ENCODE measurements around the gene APBB2. TPM values are rescaled to one million over a fixed set of nuclear protein-coding genes. Genes with fewer than 3 reads are reported as not detected.

Gene APBB2
- total RNA-seq (2014; rRNA removed; shearing (Covaris generic)) (61.0 and 83.8 TPM in 2 replicates), polyA plus RNA-seq (2016; fragmentation: Nextera tagmentation; extraction: Ambion mirVana) (22.0 and 24.1 TPM in 2 replicates)

GRCh38 chr4:41214136-41214824 is at the start of gene APBB2:
Gene APBB2 (minus strand): TSS chr4:41214542. CDS start chr4:41033254, 181,288 bp downstream.
- H3K4me1 ChIP-seq (ENCODE audit: insufficient read depth), result peaks cover 15% of the 10 kb centered on the region
- peak within 1 kb of the TSS; percentile 80 for H2AFZ ChIP-seq
- DNase-seq, result peak; percentile 98
- 0 to 1% methylated on average over 45 to 56 of the region's 71 CpGs for WGBS, 2 experiments (ENCODE audit: low coverage in 1 of 2, low lambda C conversion rate in 2 of 2, missing lambda C conversion rate in 2 of 2)
- H3K4me3 ChIP-seq, result peak within 1 kb of the TSS; percentile 87
- no peaks in the 10 kb centered on the region for H3K36me3 ChIP-seq (ENCODE audit: low read depth)
- no peak for TF ChIP-seq EZH2 (IDR thresholded peaks at IDR 0.05; ENCODE audit: insufficient read depth, poor library complexity, severe bottlenecking)
- TF ChIP-seq EZH2phosphoT487 (IDR thresholded peaks at IDR 0.05; ENCODE audit: insufficient read depth, low read depth), result no peak
- peak within 1 kb of the TSS; percentile 98 for H3K4me2 ChIP-seq (ENCODE audit: unreplicated experiment)
- H3K9ac ChIP-seq, result peak within 1 kb of the TSS; percentile 77
- in situ Hi-C loops (cut with MboI), result loop anchor here (10.0 kb wide), 2 partner anchors 239 to 289 kb away; no protein-coding TSS in a partner anchor
- no peaks in the 10 kb centered on the region for H3K9me2 ChIP-seq (ENCODE audit: insufficient read depth)
- H3F3A ChIP-seq (ENCODE audit: insufficient read depth), result peaks cover 22% of the 10 kb centered on the region
- H3K27me3 ChIP-seq (replicated peaks; ENCODE audit: insufficient read depth), result no peaks in the 10 kb centered on the region
- no peaks in the 10 kb centered on the region for H3K9me3 ChIP-seq (ENCODE audit: low read depth)
- H4K20me1 ChIP-seq (ENCODE audit: insufficient read depth), result no peaks in the 10 kb centered on the region
- peak within 1 kb of the TSS; percentile 7; the same call in 1 of the 2 replicates for H3K27ac ChIP-seq
- peaks cover 45% of the 10 kb centered on the region for H3K79me2 ChIP-seq (ENCODE audit: insufficient read depth)

GRCh38 chr4:41262198-41262597 is 47.9 kb upstream of the APBB2 start:
- Histone ChIP-seq H3K9me2 (ENCODE audit: insufficient read depth) (no peaks in the 10 kb centered on the region), H3K36me3 (ENCODE audit: low read depth) (peaks cover 11% of the 10 kb centered on the region; the same call in 1 of the 2 replicates), H2AFZ (no peak overlapping the region), H3K4me2 (ENCODE audit: unreplicated experiment) (no peak overlapping the region), H3K9ac (no peak overlapping the region), H3F3A (ENCODE audit: insufficient read depth) (peaks cover 10% of the 10 kb centered on the region), H3K4me3 (no peak overlapping the region), H3K4me1 (ENCODE audit: insufficient read depth) (no peaks in the 10 kb centered on the region), H3K27ac (no peak overlapping the region), H3K79me2 (ENCODE audit: insufficient read depth) (no peaks in the 10 kb centered on the region), H3K9me3 (ENCODE audit: low read depth) (no peaks in the 10 kb centered on the region), H4K20me1 (ENCODE audit: insufficient read depth) (no peaks in the 10 kb centered on the region), H3K27me3 (replicated peaks; ENCODE audit: insufficient read depth) (no peaks in the 10 kb centered on the region)
- in situ Hi-C loops (cut with MboI), result no loop called here
- 85 to 86% methylated on average over 6 of the region's 6 CpGs for WGBS, 2 experiments (ENCODE audit: low coverage in 1 of 2, low lambda C conversion rate in 2 of 2, missing lambda C conversion rate in 2 of 2)
- TF ChIP-seq EZH2phosphoT487 (IDR thresholded peaks at IDR 0.05; ENCODE audit: insufficient read depth, low read depth), result no peak
- TF ChIP-seq EZH2 (IDR thresholded peaks at IDR 0.05; ENCODE audit: insufficient read depth, poor library complexity, severe bottlenecking), result no peak
- DNase-seq, result no peak

- in situ Hi-C loops (cut with MboI), result no loop called here
These were observed 45.9 kb upstream of the APBB2 start for GRCh38 chr4:41260116-41260733.

GRCh38 chr4:41258783-41259182 is 44.4 kb upstream of the APBB2 start:
- H3K9me2 ChIP-seq (ENCODE audit: insufficient read depth), result no peaks in the 10 kb centered on the region
- peaks cover 7% of the 10 kb centered on the region for H3K27me3 ChIP-seq (replicated peaks; ENCODE audit: insufficient read depth)
- H3K9ac ChIP-seq, result no peak overlapping the region
- no peaks in the 10 kb centered on the region for H3K4me1 ChIP-seq (ENCODE audit: insufficient read depth)
- peak overlapping the region; percentile 71; the same call in 1 of the 2 replicates for H3K4me3 ChIP-seq
- in situ Hi-C loops (cut with MboI), result no loop called here
- no peaks in the 10 kb centered on the region for H4K20me1 ChIP-seq (ENCODE audit: insufficient read depth)
- H3K79me2 ChIP-seq (ENCODE audit: insufficient read depth), result no peaks in the 10 kb centered on the region
- peak overlapping the region; percentile 15; the same call in 1 of the 2 replicates for H3K27ac ChIP-seq
- H3K9me3 ChIP-seq (ENCODE audit: low read depth), result no peaks in the 10 kb centered on the region
- TF ChIP-seq EZH2 (IDR thresholded peaks at IDR 0.05; ENCODE audit: insufficient read depth, poor library complexity, severe bottlenecking), result no peak
- no peak for TF ChIP-seq EZH2phosphoT487 (IDR thresholded peaks at IDR 0.05; ENCODE audit: insufficient read depth, low read depth)
- H3K36me3 ChIP-seq (ENCODE audit: low read depth), result peaks cover 7% of the 10 kb centered on the region; the same call in 1 of the 2 replicates
- H3F3A ChIP-seq (ENCODE audit: insufficient read depth), result peaks cover 23% of the 10 kb centered on the region
- peak; percentile 82 for DNase-seq
- peak overlapping the region; percentile 75 for H3K4me2 ChIP-seq (ENCODE audit: unreplicated experiment)
- 66 to 70% methylated on average over 5 of the region's 5 CpGs for WGBS, 2 experiments (ENCODE audit: low coverage in 1 of 2, low lambda C conversion rate in 2 of 2, missing lambda C conversion rate in 2 of 2)
- peak overlapping the region; percentile 40 for H2AFZ ChIP-seq

More at GRCh38 chr4:41260116-41260733, 45.9 kb upstream of the APBB2 start:
- Histone ChIP-seq H3K36me3 (ENCODE audit: low read depth) (peaks cover 7% of the 10 kb centered on the region; the same call in 1 of the 2 replicates), H4K20me1 (ENCODE audit: insufficient read depth) (no peaks in the 10 kb centered on the region), H3F3A (ENCODE audit: insufficient read depth) (peaks cover 23% of the 10 kb centered on the region), H3K4me2 (ENCODE audit: unreplicated experiment) (no peak overlapping the region), H3K9me2 (ENCODE audit: insufficient read depth) (no peaks in the 10 kb centered on the region), H3K27me3 (replicated peaks; ENCODE audit: insufficient read depth) (peaks cover 7% of the 10 kb centered on the region), H2AFZ (no peak overlapping the region), H3K4me3 (no peak overlapping the region), H3K9ac (no peak overlapping the region), H3K4me1 (ENCODE audit: insufficient read depth) (no peaks in the 10 kb centered on the region), H3K79me2 (ENCODE audit: insufficient read depth) (no peaks in the 10 kb centered on the region), H3K27ac (no peak overlapping the region), H3K9me3 (ENCODE audit: low read depth) (no peaks in the 10 kb centered on the region)
- no peak for DNase-seq
- WGBS, 2 experiments (ENCODE audit: low coverage in 1 of 2, low lambda C conversion rate in 2 of 2, missing lambda C conversion rate in 2 of 2), result 88% methylated on average over 9 of the region's 9 CpGs
- TF ChIP-seq EZH2 (IDR thresholded peaks at IDR 0.05; ENCODE audit: insufficient read depth, poor library complexity, severe bottlenecking) (no peak), EZH2phosphoT487 (IDR thresholded peaks at IDR 0.05; ENCODE audit: insufficient read depth, low read depth) (no peak)
